Epithelial cell of esophagus (primary cell): ENCODE data around the gene NACAD.

Experiments
- DNase-seq: peaks from one replicate; pipeline ENCODE4 v3.0.0; 2010; ENCODE audit warnings: low read depth
- H3K4me3 ChIP-seq: 2 replicates; pipeline ENCODE4 v1.5.1; 2011; ENCODE audit warnings: mild to moderate bottlenecking, low read length, control low read depth
- TF ChIP-seq, protein P1 (sequence below): IDR thresholded peaks from 2 replicates; pipeline ENCODE4 v1.5.1; 2011; ENCODE audit warnings: low read depth, mild to moderate bottlenecking, low read length, control low read depth, inconsistent platforms; ENCODE audit not compliant: insufficient read depth; ENCODE audit errors: missing control alignments

The NACAD gene

GRCh38 chr7:45088821-45089340 lies at the start of gene NACAD:
Gene NACAD (minus strand): TSS chr7:45088969. CDS start chr7:45088894, 75 bp downstream.
- TF ChIP-seq, protein P1, sequence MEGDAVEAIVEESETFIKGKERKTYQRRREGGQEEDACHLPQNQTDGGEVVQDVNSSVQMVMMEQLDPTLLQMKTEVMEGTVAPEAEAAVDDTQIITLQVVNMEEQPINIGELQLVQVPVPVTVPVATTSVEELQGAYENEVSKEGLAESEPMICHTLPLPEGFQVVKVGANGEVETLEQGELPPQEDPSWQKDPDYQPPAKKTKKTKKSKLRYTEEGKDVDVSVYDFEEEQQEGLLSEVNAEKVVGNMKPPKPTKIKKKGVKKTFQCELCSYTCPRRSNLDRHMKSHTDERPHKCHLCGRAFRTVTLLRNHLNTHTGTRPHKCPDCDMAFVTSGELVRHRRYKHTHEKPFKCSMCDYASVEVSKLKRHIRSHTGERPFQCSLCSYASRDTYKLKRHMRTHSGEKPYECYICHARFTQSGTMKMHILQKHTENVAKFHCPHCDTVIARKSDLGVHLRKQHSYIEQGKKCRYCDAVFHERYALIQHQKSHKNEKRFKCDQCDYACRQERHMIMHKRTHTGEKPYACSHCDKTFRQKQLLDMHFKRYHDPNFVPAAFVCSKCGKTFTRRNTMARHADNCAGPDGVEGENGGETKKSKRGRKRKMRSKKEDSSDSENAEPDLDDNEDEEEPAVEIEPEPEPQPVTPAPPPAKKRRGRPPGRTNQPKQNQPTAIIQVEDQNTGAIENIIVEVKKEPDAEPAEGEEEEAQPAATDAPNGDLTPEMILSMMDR = no peak
- H3K4me3 ChIP-seq = peak within 1 kb of the TSS; percentile 24
- peak; percentile 17 for DNase-seq

DNA sequence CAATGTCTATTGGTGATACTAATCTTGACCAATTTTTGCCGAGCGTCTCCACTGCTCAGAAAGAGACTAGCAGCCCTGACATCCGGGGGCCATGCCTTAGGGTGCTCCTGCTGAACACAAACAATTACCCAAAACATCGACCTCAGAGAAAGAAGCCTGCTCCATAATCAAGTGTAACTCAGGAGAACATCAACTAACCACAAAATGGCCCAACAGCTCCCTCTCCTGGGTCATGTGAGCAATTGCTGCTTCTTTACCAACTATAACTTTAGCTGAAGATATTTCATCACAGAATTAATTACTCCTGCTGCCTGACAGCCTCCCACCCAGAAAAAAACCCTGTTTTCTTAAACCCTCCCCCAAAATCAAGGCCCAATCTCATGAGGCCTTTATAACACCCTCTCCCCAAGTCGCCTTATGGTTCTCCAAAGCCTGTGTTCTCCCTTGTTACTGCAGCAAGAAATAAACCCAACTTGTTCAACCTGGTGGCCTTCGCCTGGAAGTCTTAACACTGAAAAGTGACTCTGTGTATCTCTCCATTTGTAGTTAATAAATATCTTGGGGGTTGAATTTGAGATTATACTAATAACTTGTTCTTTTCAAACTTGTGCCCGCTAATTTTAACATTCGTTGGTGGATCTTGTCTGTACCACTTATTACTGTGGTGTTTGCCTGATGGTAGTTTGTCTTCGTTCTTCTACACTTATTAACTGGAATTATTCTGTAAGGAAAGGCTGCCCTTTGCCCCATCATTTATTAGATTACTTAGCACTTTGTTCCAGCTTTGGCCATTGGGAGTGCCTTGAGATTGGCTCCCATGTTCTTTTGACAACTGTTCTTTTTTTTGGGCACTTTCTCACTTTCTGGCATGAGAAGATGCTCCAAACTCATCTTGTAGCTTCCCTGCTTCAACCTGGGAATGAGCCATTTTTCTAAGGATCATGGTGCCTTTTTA lies 47.6 kb upstream of the NACAD start:
- H3K4me3 ChIP-seq = no peak overlapping the region
- peak; percentile 79 for DNase-seq
- TF ChIP-seq, protein P1 = peak; percentile 90

DNA sequence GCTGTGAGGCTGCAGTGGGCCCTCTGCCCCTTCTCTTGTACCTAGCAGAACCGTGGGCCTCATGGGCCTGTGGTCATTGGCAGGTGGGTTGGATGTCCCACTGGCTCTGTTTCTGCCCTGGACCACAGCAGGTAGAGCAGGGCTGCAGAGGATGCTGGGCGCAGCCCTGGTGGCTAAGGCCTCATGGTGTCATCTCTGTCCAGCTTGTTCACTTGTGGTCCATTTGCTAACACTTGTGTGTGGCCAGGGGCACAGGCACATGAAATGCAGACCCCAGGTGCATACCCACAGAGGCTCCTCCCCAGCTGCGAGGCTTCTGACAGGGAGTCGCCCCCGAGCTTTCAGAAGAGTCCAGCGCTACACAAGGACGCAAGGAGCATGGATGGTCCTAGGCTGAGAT lies 45.1 kb upstream of the NACAD start:
- no peak overlapping the region for H3K4me3 ChIP-seq
- no peak for DNase-seq
- TF ChIP-seq, protein P1 = no peak

- H3K4me3 ChIP-seq = no peak overlapping the region
These were observed 44.6 kb upstream of the NACAD start for GRCh38 chr7:45133352-45133751.

DNA sequence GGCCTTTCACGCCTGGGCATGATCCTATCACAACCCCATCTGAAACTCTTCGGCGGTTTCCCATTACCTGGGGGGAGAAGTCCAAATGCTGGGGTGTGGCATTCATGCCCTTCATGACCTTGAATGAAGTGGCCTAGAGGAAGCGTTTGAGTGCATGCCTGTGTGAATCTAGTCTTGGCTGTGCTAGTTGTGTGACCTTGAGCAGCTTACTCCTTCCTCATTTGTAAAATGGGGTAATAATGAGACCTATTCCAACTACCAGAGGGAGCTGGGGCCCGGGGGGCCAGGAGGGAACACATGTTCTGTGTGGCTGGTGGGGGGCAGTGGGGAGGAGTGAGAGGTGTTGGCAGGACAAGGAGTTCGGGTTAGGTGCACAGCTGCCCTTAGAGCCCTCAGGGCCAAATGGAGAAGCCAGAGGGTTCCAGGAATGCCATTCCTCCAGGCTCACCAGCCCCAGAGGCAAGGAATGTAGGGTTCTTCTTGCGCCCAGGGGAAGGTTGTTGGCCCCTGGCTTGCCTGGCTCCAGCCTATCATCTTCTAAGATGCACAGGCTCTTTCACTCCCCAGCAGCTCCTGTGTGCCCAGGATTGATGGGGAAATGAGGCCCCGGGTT lies 44.0 kb upstream of the NACAD start:
- DNase-seq = no peak
- TF ChIP-seq, protein P1 = no peak
- H3K4me3 ChIP-seq = no peak overlapping the region

More at GRCh38 chr7:45133352-45133751, 44.6 kb upstream of the NACAD start:
- TF ChIP-seq, protein P1 = no peak
- no peak for DNase-seq

DNA sequence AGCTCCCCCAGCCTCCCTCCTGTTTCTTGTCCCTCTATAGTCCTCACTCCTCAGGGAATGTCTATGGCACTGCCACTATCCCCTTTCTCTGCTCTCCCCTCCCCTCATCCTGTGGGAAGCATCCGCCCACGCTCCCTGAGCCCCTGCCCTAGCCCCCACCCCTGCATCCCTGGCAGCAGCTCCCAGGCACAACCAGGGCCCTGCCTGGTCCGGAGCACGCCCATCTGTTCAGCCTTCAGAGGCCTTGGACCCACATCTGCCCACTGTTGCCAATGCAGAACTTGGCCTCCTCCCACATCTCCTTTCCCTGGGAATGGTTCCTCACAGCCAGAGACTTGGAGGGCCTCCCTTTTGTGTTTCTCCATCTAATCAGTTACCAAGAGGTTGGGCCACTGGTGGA lies 43.1 kb upstream of the NACAD start:
- no peak for DNase-seq
- TF ChIP-seq, protein P1 = no peak
- no peak overlapping the region for H3K4me3 ChIP-seq

DNA sequence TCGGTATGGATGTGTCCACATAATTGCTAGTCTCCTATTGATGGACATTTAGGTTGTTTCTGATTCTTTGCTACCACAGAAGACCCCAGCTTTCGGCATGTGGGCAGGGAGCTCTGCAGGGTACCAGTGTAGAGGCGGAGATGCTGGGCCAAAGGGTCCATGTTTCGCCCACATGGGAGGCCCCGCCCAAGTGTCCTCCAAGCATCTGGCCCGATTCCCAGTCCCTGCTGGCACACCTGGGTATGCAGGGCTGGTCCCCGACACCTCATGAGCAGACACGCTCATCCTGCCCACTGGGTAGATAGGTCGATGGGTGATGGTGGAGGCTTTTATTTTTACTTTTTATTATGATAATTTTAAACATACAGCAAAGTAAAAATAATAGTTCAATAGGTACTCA lies 42.1 kb upstream of the NACAD start:
- TF ChIP-seq, protein P1 = no peak
- no peak overlapping the region for H3K4me3 ChIP-seq
- no peak for DNase-seq
